ENCODE results near the gene LRGUK.

LRGUK gene

DNA sequence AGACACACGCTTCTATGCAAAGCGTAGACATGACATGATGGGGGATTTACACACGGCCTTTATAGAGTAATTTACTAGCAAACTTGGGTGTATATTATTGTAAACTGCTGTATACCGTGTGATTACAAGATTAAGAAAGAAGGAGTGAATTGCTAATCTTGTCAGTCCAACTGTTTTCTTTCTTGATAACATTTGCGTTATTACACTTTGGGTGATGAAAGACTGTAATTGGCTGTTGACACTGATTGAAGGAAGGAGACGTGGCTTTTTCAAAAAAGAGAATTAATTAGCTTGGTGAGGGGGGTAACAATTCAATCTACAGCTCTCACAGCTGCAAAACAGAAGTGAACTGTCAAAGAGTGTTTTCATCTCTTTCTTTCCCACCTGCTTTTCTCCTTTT, 156.9 kb downstream of the LRGUK start:
- H3K36me3 ChIP-seq (ENCODE audit: control insufficient read depth, insufficient read depth, low read length): no peaks in the 10 kb centered on the region
- TF ChIP-seq, protein P1, sequence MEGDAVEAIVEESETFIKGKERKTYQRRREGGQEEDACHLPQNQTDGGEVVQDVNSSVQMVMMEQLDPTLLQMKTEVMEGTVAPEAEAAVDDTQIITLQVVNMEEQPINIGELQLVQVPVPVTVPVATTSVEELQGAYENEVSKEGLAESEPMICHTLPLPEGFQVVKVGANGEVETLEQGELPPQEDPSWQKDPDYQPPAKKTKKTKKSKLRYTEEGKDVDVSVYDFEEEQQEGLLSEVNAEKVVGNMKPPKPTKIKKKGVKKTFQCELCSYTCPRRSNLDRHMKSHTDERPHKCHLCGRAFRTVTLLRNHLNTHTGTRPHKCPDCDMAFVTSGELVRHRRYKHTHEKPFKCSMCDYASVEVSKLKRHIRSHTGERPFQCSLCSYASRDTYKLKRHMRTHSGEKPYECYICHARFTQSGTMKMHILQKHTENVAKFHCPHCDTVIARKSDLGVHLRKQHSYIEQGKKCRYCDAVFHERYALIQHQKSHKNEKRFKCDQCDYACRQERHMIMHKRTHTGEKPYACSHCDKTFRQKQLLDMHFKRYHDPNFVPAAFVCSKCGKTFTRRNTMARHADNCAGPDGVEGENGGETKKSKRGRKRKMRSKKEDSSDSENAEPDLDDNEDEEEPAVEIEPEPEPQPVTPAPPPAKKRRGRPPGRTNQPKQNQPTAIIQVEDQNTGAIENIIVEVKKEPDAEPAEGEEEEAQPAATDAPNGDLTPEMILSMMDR (IDR thresholded peaks at IDR 0.05; ENCODE audit: insufficient read depth, low read length, poor library complexity, severe bottlenecking): no peak
- no peak for DNase-seq (ENCODE audit: extremely low read depth, insufficient read length)
- no peak overlapping the region for H3K4me3 ChIP-seq (replicated peaks; ENCODE audit: low read depth, low read length)
- H3K27me3 ChIP-seq (replicated peaks; ENCODE audit: control insufficient read depth, insufficient read depth, low read length): no peaks in the 10 kb centered on the region

- Histone ChIP-seq H3K36me3 (ENCODE audit: control insufficient read depth, insufficient read depth, low read length) (no peaks in the 10 kb centered on the region), H3K4me3 (replicated peaks; ENCODE audit: low read depth, low read length) (no peak overlapping the region), H3K27me3 (replicated peaks; ENCODE audit: control insufficient read depth, insufficient read depth, low read length) (no peaks in the 10 kb centered on the region)
- no peak for DNase-seq (ENCODE audit: extremely low read depth, insufficient read length)
- TF ChIP-seq, protein P1 (IDR thresholded peaks at IDR 0.05; ENCODE audit: insufficient read depth, low read length, poor library complexity, severe bottlenecking): no peak
Measured at GRCh38 chr7:134284952-134285351, 157.8 kb downstream of the LRGUK start.

DNA sequence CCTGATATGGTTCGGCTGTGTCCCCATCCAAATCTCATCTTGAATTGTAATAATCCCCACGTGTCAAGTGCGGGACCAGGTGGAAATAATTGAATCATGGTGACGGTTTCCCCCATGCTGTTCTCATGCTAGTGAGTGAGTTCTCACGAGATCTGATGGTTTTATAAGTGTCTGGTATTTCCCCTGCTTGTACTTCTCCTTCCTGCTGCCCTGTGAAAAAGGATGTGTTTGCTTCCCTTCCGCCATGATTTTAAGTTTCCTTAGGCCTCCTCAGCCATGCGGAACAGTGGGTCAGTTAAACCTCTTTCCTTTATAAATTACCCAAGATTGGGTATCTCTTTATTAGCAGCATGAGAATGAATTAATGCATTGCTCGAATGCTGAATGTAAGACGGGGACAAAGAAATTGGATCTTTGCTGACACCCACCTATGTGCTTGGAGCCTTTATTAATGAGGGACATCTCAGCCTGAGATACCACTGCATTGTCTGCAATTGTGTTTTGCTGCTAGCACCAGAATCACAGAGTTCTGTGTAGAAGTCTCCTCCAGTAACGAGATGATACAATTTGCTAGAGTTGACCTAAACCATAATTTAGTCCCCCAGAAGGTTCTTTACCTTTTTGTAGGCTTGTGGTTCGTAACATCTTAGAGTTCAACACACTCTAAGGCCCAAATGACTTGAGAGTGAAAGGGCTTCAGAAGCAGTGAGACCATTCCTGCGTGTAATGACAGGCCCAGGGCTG, 160.9 kb downstream of the LRGUK start:
- no peak overlapping the region for H3K4me3 ChIP-seq (replicated peaks; ENCODE audit: low read depth, low read length)
- TF ChIP-seq, protein P1 (IDR thresholded peaks at IDR 0.05; ENCODE audit: insufficient read depth, low read length, poor library complexity, severe bottlenecking): no peak
- H3K27me3 ChIP-seq (replicated peaks; ENCODE audit: control insufficient read depth, insufficient read depth, low read length): no peaks in the 10 kb centered on the region
- DNase-seq (ENCODE audit: extremely low read depth, insufficient read length): no peak
- H3K36me3 ChIP-seq (ENCODE audit: control insufficient read depth, insufficient read depth, low read length): no peaks in the 10 kb centered on the region

DNA sequence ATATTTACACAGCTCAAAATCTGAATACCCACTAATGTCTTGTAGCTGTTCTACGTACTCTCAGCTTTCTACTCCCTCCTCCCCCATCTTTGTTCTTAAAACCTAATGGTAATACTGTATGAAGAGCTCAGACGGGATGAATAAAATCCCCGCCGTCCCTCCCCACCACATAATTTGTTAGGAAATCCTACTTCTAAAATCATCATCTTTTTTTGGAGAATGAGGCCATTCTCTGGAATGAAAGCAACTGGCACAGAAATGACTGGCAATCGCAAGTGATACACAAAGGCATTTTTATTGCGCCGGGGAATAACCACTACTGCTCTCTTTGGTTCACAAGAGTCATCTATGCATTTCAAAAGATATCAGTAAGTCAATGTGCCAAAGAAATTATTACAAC, 162.3 kb downstream of the LRGUK start:
- no peak for DNase-seq (ENCODE audit: extremely low read depth, insufficient read length)

DNA sequence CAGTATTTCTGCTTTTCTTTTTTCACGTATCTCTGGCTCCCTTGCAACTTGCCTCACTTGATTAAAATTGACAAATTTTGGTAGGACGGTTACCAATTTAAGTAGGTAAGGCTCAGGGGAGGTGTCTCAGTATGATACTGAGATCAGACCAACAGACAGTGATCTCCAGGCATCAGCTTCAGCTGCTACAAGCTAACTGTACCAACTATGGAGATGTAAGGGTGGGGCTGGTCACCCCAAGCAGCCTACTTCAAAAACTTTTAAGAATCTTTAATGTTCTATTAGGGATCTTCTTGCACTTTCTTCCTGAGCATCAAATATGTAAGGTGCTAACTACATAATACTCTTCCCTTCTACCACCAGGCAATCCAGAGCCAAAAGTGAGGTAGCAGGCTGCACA, 162.7 kb downstream of the LRGUK start:
- no peak for DNase-seq (ENCODE audit: extremely low read depth, insufficient read length)
- Histone ChIP-seq H3K27me3 (replicated peaks; ENCODE audit: control insufficient read depth, insufficient read depth, low read length) (no peaks in the 10 kb centered on the region), H3K36me3 (ENCODE audit: control insufficient read depth, insufficient read depth, low read length) (peaks cover 3% of the 10 kb centered on the region; the same call in 1 of the 2 replicates), H3K4me3 (replicated peaks; ENCODE audit: low read depth, low read length) (no peak overlapping the region)
- TF ChIP-seq, protein P1 (IDR thresholded peaks at IDR 0.05; ENCODE audit: insufficient read depth, low read length, poor library complexity, severe bottlenecking): no peak

More for the DNA sequence above, 162.3 kb downstream of the LRGUK start:
- TF ChIP-seq, protein P1 (IDR thresholded peaks at IDR 0.05; ENCODE audit: insufficient read depth, low read length, poor library complexity, severe bottlenecking): no peak
- peaks cover 2% of the 10 kb centered on the region; the same call in 1 of the 2 replicates for H3K36me3 ChIP-seq (ENCODE audit: control insufficient read depth, insufficient read depth, low read length)
- no peak overlapping the region for H3K4me3 ChIP-seq (replicated peaks; ENCODE audit: low read depth, low read length)
- H3K27me3 ChIP-seq (replicated peaks; ENCODE audit: control insufficient read depth, insufficient read depth, low read length): no peaks in the 10 kb centered on the region
